SK-MEL-5 (cell line): ENCODE results near the gene KLK10. TPM values are rescaled to one million over a fixed set of nuclear protein-coding genes. Genes with fewer than 3 reads are reported as not detected.

ENCODE experiments used
- total RNA-seq: library from RNA; depleted of rRNA; stranded (reverse); fragments of >200 nt; shearing (Covaris generic); gene quantifications from 2 replicates; pipeline ENCODE4 v1.2.3, GENCODE V29; 2014; rRNA removed

KLK10 gene
- total RNA-seq, 1 experiment from 2014 or later = not detected

Other genes starting within 250 kb of the KLK10 start
- not detected in 2 replicates for gene GPR32, start 249.2 kb downstream of the KLK10 start, total RNA-seq
- gene ACP4, start 229.3 kb downstream of the KLK10 start, total RNA-seq = not detected in 2 replicates
- not detected in 2 replicates for gene KLK1, start 195.9 kb downstream of the KLK10 start, total RNA-seq
- not detected in 2 replicates for gene KLK15, start 186.1 kb downstream of the KLK10 start, total RNA-seq
- not detected in 2 replicates for gene KLK3, start 164.8 kb downstream of the KLK10 start, total RNA-seq
- 0.96 and 2.0 TPM in 2 replicates for gene KLK2, start 146.3 kb downstream of the KLK10 start, total RNA-seq
- 1.0 TPM in 1 of 2 replicates, not detected in the other for gene KLK4, start 108.3 kb downstream of the KLK10 start, total RNA-seq
- not detected in 2 replicates for gene KLK5, start 66.7 kb downstream of the KLK10 start, total RNA-seq
- not detected in 2 replicates for gene KLK6, start 50.1 kb downstream of the KLK10 start, total RNA-seq
- not detected in 2 replicates for gene KLK7, start 35.8 kb downstream of the KLK10 start, total RNA-seq
- 0.96 TPM in 1 of 2 replicates, not detected in the other for gene KLK8, start 18.1 kb downstream of the KLK10 start, total RNA-seq
- not detected in 2 replicates for gene KLK11, start 6.9 kb upstream of the KLK10 start, total RNA-seq
- not detected in 2 replicates for gene KLK12, start 15.3 kb upstream of the KLK10 start, total RNA-seq
- not detected in 2 replicates for gene KLK13, start 45.4 kb upstream of the KLK10 start, total RNA-seq
- not detected in 2 replicates for gene KLK14, start 63.2 kb upstream of the KLK10 start, total RNA-seq
- 13.0 and 13.8 TPM in 2 replicates for gene CTU1, start 88.7 kb upstream of the KLK10 start, total RNA-seq
- gene SIGLEC9, start 105.2 kb upstream of the KLK10 start, total RNA-seq = not detected in 2 replicates
- not detected in 2 replicates for gene SIGLEC7, start 122.6 kb upstream of the KLK10 start, total RNA-seq
- 0.19 and 0.63 TPM in 2 replicates for gene CD33, start 205.4 kb upstream of the KLK10 start, total RNA-seq
- gene SIGLECL1, start 231.4 kb upstream of the KLK10 start, total RNA-seq = not detected in 2 replicates